GM18909 (cell line): ENCODE results near the gene HLA-DRA.

Experiments used
- ATAC-seq: cut with Tn5 transposase; IDR thresholded peaks from one replicate; pipeline ENCODE4 v1.9.1; 2021; ENCODE audit warnings: mild to moderate bottlenecking; ENCODE audit not compliant: unreplicated experiment, poor library complexity

Gene HLA-DRA

GRCh38 chr6:32473376-32474348 is 34.0 kb downstream of the HLA-DRA start:
- peak; percentile 91 for ATAC-seq

DNA sequence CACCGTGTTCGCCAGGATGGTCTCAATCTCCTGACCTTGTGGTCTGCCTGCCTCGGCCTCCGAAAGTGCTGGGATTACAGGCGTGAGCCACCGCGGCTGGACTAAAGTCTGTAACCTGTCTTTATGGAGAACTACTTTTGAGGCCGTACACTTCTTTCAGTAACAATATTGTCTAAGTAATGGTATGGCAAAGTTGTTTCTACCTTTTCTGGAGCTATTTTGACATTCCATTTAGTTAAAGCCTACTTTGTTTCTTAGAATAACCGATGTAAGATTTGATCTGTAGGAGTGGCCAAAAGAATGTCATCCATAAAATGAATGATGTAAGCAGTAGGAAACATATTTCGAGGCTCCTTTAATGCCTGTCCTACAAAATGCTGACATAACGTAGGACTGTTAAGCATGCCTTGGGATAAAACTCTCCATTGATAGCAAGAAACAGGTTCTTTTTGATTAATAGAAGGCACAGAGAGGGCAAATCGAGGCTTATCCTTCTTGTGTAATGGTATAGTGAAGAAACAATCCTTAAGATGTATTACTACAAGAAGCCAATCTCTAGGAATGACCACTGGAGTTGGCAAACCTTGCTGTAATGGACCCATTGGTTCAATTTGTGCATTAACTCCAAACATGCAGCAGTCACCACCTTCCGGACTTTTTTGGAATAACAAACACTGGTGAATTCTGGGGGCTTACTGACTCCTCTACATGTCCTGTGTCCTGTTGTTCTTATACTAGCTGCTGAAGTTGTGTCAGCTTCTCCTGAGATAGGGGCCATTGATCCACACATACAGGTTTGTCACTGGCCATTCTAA is 35.9 kb downstream of the HLA-DRA start:
- ATAC-seq: no peak

GRCh38 chr6:32483968-32484613 is 44.4 kb downstream of the HLA-DRA start:
- no peak for ATAC-seq

- no peak for ATAC-seq
These were observed 44.9 kb downstream of the HLA-DRA start for GRCh38 chr6:32484614-32484998.

GRCh38 chr6:32488083-32488482 is 48.4 kb downstream of the HLA-DRA start:
- ATAC-seq: no peak

GRCh38 chr6:32491700-32492099 is 52.0 kb downstream of the HLA-DRA start:
- ATAC-seq: no peak

- ATAC-seq: no peak
These were observed 52.7 kb downstream of the HLA-DRA start for GRCh38 chr6:32492351-32492750.
